ENCODE results near the gene NUDT5.

DNA sequence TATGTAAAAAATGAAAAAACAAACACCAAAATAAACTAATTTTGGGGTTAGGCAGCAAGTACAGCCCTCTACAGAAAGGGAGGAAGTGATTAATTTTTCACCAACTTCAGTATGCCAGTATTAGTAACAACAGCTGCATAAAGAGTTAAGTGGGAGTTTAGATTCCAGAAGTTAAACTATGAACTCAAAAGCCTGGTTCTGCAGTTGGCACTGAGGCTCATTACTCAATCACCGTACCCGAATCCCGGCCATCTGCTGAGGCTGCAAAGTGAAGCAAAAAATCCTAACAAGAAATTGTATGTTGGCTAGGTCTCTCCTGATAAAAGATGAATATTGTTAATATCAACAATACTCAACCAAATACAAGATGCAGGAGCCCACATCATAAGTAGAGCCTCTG lies 4.0 kb downstream of the NUDT5 start:
- TF ChIP-seq KDM4A (IDR thresholded peaks at IDR 0.05; ENCODE audit: low read depth, low read length, severe bottlenecking) (no peak), POLR2AphosphoS5 (IDR thresholded peaks at IDR 0.05; ENCODE audit: low read depth, low read length) (no peak), GABPA (IDR thresholded peaks at IDR 0.05; ENCODE audit: borderline replicate concordance, insufficient read depth, low read length) (no peak), POLR2A (IDR thresholded peaks at IDR 0.05; ENCODE audit: control extremely low read depth in 1 of 2, low read depth in 2 of 2, low read length in 2 of 2) (no peak), EGR1 (IDR thresholded peaks at IDR 0.05; ENCODE audit: borderline replicate concordance, low read depth, low read length) (no peak), NRF1 (IDR thresholded peaks at IDR 0.05; ENCODE audit: low read depth, low read length) (no peak), HDAC6 (IDR thresholded peaks at IDR 0.05; ENCODE audit: low read depth, low read length) (no peak)

Measured in H1 (cell line).